HG02981 (cell line): ENCODE measurements around the gene TCAF2.
"Not testable (repeated sequence)": the region's sequence is repeated elsewhere in the genome, so short reads cannot be mapped to it uniquely, and the experiment has no call there.

ENCODE experiments used
- ATAC-seq: cut with Tn5 transposase; IDR thresholded peaks from one replicate; pipeline ENCODE4 v1.9.1; 2021; ENCODE audit warnings: mild to moderate bottlenecking, moderate library complexity; ENCODE audit not compliant: unreplicated experiment

Gene TCAF2

DNA sequence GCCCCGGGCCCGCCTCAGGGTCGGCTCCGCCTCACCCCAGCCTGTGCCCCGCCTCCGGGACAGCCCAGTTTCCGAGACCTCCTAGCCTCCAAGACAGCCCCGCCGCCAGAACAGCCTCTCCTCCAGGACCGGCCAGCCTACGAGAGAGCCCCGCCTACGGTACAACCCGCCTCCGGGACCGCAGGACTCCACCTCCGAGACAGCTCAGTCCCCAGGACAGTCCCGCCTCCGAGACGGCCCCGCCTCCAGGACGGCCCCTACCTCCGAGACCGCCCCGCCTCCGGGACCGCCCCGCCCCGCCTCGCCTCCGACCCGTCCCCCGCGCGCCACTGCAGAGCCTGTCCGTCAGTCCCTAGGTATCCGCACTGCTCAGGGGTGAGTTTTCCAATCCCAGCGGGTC lies at the start of gene TCAF2:
Gene TCAF2, plus strand, starts transcription at position 329 of the 400 bp plus-strand sequence.
- peak; percentile 87 for ATAC-seq

DNA sequence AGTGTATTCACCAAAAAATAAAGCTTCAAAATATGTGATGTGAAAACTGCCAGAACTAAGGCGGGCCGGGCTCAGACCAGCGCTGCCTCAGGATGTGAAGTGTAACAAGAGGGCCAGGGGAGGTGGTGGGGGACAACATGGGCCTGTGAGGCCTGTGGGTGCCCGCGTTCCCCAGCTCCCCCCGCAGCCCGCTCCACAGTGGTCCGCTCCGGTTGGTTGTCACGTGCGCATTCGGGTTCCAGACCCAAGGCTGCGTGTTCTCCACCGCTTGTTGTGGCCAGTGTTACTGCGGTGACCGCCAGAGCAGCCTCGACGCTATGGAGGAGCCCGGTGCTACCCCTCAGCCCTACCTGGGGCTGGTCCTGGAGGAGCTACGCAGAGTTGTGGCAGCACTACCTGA lies 49.3 kb upstream of the TCAF2 start, which contains the start of gene CTAGE15:
Gene CTAGE15, plus strand, starts transcription at position 301 of the 400 bp plus-strand sequence. Its CDS starts 17 bp downstream, at position 318.
- not testable (repeated sequence) for ATAC-seq

DNA sequence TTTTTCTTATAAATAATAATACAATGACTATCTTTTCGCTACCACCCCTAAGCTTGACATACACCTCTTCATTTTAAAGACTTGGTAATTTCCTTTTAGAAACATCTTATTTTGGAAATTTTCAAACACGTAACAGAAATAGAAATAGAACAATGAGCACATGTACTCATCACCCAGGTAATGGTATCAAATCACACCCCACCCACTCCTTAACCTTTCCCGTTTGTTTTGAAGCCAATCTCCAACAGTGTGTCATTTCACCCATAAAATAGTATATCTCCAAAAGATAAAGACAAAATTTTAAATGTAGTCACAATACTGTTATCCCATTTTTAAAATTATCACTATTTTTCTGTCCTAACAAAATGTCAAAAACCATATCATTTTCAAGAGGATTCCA lies 32.6 kb upstream of the TCAF2 start:
- not testable (repeated sequence) for ATAC-seq

DNA sequence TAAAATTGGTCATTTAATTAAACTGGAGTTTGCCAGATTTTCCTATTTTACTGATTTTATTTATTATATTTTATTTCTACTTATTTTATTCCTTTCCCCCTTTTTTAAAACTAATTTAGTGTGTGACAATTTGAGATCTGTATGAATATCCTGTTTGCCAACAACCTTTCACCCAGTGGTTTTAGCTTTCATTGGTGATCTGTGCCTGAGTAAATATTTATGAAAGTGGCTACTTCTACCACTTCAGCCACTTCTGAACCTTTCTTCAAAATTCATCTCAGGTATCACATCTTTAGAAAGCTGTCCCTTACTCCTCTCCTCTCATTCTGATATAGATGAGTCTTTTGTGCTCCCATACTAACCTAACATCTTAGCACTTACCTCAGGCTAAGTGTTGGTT lies 30.9 kb upstream of the TCAF2 start:
- ATAC-seq, result not testable (repeated sequence)

DNA sequence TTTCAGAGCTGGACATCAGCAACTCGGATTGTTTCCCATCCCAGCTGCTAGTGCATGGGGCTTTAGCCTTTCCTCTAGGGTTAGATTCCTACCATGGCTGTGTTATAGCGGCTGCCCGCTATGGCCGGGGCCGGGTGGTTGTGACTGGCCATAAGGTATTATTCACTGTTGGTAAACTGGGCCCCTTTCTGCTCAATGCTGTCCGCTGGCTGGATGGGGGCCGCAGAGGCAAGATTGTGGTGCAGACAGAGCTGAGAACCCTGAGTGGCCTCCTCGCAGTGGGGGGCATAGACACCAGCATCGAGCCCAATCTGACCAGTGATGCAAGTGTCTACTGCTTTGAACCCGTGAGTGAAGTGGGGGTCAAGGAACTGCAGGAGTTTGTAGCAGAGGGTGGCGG lies 22.7 kb upstream of the TCAF2 start:
- not testable (repeated sequence) for ATAC-seq

DNA sequence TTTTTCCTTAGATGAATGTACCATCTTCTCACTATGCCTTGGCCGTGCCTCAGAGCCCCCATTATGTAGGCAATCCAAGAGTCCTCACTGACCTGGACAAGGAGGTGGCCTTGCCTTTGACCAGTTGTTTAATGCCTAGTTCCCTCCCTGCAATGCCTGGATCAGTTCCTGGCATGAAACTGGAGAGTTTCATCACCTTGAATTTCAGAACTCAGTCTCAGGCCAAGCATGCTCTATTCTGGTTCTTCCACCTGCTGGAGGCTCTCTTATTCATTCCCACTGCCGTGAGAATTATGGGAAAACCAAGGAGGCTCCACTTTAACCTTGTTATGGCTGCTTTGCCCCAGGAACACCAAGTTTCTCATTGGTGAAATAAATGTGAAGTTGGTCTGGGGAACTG lies 17.2 kb upstream of the TCAF2 start:
- ATAC-seq, result not testable (repeated sequence)

DNA sequence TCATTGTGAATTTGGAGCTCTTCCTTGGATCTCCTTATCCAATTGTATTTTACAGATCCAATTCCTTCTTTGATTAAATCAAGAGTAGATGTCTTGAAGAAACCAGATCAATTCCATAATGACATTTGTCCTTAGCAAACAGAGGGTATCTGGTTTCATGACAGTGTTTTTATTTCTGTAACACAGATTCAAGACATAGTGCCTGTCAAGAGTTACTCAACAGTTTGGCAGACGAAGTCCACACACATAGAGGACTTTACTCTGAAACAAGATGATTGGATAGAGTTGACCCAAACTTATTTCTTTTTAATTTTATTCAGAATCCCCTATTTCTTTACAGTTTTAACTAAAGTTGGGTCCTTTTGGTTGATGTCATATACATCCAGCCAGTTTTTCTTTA lies 14.7 kb upstream of the TCAF2 start:
- not testable (repeated sequence) for ATAC-seq

DNA sequence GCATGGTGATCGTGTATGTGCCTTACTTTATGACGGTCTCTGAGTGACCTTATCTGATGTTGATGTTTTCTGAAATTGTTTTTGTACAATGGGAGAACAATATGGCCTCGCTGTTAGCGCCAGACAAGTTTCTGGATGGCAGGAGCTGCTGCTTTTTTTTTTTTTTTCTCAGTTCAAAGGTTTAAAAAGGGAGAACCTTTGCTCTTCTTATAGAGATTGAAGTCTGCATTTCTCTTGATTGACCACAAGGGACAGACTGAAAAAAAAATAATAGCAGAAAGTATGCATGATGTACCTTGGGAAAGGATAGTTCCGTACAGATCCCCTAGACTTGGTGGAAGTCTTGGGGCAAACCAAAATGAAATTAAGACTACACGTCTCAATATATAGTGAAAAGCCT lies 5.2 kb upstream of the TCAF2 start:
- not testable (repeated sequence) for ATAC-seq

DNA sequence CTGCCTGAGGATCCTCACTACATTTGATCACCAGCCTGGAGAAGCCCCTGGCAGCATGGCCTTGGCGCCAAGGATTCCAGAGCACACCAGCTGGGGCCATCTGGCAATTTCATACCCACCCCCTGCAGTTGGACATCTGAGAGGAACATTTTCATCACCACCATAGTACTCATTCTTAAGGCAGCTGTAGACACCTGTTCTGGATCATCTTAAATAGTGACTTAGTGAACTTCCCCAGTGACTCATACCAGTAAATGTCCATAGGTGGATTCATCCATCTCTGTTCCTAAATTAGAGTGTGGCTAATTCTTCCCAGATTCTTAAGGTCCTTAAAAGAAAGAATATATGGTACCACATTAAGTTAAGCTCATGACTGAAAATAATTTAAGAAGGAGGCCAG lies 3.6 kb upstream of the TCAF2 start:
- not testable (repeated sequence) for ATAC-seq

DNA sequence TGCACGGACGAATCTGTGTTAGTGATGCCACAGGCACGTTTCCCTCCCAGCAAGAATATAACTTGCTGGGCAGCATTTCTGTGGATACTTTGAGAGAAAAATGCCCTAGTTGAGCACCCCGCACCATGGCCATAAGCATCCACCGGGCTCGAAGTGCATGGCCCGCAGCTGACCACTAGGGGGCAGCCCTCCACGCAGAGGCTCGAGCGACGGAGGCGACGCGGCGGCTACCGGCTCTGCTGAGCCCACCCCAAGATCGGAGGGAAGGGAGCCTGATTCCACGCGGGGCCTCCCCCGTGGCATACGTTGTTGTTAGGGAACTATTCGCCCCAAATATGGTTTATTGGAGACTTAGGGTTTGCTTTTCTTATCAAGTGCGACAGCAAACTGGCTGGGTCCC lies 716 bp upstream of the TCAF2 start:
- peak; percentile 15 for ATAC-seq

DNA sequence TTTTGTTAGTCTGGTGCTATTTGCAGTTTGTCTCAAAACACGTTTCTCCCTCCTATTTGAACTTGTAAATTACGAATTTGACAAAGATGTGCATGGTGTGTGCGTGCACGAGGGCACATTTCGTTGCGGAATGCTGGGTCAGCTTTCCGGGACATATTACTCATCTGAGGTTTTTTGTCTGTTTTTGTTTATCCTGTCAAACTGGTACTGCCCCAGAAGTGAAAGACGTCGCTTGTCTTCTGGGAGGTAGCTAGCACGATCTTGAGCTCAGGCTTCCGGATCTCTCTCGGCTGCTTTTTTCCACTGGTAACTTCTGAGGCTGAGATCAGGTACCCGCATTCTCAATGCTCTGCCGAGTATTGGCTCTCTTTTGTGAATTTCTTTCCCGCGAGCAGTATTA lies 401 bp downstream of the TCAF2 start:
- ATAC-seq, result peak; percentile 34

DNA sequence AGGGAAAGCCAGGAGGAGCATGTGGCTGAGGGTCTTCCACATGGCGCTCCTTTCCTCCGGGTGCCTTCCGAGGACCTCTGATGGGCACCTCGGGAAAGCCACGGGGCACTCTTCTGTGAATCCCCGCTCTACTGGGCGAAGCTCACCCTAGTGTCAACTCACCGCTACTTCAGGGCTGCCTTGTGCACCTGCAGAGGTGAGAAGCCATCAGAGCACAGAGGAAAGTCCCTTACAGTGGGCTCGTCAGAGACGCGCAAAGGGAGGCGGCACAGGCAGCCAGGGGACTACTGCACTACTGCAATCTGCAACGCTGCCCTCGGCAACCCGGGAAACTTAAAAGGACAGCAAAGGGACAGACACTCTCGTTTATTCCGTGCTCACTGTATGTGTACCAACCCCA lies 1.4 kb downstream of the TCAF2 start:
- peak; percentile 36 for ATAC-seq

DNA sequence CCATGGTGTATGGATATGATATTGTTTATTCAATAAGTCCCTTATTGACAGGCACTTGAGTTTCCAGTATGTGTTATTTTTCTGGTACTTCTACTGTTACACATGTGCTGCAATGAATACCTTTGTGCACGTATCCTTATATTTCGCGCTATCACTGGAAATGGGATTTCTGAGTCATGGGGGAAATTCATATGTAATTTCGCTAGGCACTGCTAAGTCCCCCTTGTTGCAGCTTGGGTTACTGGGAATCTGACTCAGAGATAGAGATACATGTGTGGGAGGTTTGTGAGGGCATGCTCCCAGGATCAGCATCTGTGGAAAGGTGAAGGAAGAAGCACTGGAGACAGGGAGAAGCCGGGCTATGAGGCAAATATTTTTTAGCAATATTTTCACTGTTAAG lies 9.9 kb downstream of the TCAF2 start:
- not testable (repeated sequence) for ATAC-seq

DNA sequence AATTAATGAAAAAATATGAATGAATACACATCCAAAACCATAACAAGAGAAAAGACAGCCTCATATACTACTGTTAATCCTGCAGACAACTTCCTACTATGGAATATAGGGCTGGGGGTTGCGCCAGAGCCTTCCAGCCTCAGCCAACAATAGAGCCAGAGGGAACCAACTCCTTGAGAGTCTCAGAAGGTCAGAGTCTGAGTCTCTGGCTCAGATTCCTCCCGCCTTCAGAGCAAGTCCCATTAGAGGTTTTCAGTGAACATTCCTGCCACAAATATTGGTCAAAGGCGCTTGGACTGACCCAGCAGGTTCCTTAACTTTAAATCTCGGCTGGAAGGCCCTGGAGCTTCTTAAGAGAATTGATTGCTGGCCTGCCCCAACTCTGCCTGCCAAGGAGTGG lies 11.7 kb downstream of the TCAF2 start:
- not testable (repeated sequence) for ATAC-seq

DNA sequence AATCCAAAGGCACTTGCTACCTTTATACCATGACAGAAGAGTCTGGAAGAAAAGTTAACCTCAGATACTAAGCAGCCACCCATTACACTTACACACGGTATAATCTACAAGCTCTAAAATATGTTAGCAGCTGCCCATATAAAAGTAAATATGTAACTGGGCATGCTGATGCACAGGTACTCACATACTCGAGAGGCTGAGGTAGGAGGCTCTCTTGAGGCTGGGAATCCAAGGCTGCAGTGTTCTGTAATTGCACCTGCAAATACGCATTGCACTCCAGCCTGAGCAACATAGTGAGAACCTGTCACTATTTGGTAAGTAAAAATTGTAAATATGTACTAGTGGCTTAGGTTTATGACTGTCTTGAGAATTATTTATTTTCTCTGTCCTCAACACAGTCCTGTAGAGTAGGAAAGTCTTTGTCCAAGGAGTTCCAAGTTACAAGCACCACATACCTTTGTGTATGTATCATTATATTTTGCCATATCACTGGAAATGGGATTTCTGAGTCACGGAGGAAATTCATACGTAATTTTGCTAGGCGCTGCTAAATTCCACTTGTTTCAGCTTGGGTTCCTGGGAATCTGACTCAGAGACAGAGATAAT lies 12.3 kb downstream of the TCAF2 start:
- not testable (repeated sequence) for ATAC-seq

DNA sequence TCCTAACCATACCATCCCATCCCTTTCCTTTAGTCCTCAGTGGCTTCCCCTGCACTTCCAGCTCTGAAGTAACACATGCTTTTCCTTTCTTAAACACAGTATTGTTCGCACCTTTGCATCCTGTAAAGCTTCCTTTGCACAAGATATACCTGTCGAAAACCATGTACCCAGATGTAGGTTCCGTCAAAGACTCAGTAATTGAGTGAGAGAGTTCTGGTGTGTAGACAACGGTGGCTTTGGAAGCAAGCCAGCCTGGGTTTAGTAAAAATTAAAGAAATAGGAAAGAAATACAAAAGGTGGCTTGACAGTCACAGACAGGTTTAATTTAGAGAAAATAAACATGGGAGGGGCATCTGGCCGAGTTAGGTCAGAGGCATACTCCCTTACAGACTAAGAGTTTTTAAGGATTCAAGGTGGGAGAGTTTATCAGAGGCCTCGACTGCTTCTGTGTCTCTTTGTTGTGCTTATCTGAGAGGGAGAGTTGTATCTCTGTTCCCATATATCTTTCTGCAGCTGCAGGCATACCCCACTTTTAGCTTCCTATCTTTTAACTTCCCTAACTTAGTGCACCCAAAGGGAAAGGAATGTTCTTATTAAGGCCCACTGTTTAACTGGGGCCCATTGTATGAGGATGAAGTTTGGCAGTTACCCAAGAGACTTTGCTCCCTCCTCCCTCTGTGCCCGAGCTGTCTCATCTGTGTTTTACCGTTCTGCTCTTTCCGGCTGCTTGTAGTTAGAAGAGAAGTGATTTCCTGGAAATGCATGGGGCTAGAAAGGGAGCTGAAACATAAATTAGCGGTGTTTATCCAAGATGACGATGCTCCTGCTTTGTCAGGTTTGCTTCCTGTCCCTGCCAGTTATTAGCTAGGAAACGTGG lies 14.8 kb downstream of the TCAF2 start:
- ATAC-seq, result not testable (repeated sequence)

DNA sequence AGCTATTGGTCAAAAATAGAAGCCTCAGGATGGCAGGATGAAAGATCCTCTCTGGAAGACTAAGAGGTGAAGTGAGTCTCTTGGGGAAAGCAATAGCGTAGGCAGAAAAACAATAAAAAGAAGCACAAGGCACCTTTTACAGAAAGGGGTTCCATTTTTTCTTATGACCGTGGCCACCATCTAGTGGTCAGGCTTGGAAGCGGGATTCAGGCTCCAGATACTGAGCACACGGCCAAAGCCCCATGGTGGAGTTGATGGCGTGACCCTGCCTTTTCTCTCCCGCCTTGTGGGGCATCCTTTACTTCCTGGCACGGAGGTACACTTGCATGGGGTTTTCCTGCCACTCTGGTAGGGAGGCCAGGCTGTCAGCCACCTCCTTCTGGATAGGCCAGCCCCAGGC lies 18.6 kb downstream of the TCAF2 start:
- ATAC-seq, result peak; percentile 77

DNA sequence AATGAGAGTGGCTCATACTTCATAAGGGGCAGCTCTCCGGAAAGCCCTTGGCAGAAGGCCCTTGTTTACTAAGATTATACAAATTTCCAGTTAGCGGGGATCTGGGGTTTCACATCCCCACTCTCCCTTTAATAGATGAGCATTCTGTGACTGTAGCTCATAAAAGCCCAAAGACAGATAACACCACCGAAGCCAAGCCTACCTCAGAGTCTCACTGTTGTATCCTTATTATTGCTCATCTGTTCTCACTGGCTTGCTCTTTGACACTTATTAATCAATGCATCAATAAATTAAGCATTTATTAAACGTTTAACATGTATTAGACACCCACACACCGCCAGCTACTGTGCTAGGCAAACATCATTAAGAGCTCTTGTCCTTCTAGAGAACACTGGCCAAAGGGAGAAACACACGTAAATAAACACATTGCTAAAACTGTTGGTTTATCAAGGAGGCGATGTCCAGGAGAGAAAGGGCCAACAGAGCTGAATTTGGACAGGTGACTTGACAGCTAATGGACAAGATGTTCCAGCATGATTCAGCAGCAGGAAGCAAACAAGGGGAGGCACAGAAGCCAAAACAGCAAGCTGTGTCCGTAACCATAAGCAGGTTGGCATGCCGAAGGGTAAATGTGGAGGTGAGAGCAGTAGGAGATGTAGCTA lies 19.9 kb downstream of the TCAF2 start:
- ATAC-seq, result not testable (repeated sequence)

DNA sequence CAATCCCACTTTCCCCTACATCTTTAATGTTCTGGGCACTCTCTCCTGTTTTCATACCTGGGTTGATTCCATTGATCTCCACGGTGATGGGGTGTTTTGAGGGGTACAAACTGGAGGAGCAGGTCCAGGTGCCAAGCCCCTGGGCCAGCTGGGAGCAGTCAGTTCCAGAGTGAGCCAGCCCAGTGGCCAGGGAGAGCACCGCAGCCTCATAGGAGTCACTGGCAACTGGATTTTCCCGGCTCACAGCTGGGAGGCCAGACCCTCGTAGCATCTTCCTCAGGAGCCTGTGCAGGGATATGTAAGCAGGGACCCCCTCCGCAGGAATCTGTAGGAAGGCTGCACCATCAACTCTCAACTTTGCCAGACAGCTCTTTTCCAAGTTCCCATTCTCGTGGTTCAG lies 25.8 kb downstream of the TCAF2 start:
- not testable (repeated sequence) for ATAC-seq

DNA sequence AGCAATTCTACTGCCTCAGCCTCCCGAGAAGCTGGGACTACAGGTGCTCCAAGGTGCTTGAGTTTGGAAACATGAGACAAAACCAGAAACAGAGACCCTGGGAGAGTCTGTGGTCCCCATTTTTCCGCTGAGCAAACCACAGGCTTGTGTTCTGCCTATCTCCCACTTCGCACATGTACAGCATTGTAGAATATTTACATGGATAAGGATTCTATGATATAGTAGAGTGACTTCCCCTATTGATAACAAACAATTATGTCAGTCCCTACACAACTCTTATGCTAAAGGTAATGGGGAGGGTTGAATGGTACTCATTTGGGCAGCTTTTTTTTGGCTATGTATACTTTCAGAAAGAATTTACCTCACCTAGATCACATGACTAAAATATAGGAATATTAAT lies 29.1 kb downstream of the TCAF2 start:
- not testable (repeated sequence) for ATAC-seq

DNA sequence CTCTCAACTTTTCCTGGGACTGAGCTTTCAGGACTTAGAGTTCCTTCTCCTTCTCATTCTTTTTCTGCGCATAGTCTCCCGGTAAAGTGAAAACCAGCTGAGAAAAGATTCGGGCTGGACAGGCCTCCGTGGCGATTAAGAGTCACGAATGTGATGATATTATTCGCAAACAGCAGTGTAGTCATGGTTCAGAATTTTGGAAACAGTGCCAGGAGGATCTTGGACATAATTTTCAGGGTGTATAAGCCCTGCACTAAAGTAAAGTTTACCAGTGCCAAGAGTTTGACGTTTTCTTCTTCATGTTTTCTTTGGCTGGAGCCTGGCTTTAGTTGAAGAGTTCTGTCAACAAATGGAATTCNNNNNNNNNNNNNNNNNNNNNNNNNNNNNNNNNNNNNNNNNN lies 29.7 kb downstream of the TCAF2 start:
- not testable (repeated sequence) for ATAC-seq
